Naive thymus-derived CD8-positive, alpha-beta T cell (primary cell): ENCODE results near the gene SLC25A26. TPM values are rescaled to one million over a fixed set of nuclear protein-coding genes. Genes with fewer than 3 reads are reported as not detected.

Source experiments
- ATAC-seq, 2 donors: fragments of 150-1000 bp; cut with Tn5 transposase in 1 of 2; sonication (Bioruptor Pico), chemical (Tn5 transposase) in 1 of 2; 1 replicate in 1 of 2; 2 replicates in 1 of 2; pipeline ENCODE4 v1.10.0; 2021; ENCODE audit warnings: mild to moderate bottlenecking in 2 of 2, moderate library complexity in 2 of 2
- POLR2A ChIA-PET: fragments of 350-600 bp; sonication (Branson Sonifier 250); formaldehyde crosslinking; loops from one replicate; lab custom pipeline; 2021; ENCODE audit warnings: antibody characterized with exemption; lab: Charles Lee
- DNase-seq, 10 donors: peaks; one replicate each; pipeline versions ENCODE4 v3.0.0 to v3.0.0-alpha.2; 2020 to 2022
- H3K27ac Mint-ChIP-seq, 10 donors: one replicate each; pipeline ENCODE4 v1.8.0; 2020 to 2022; ENCODE audit warnings: mild to moderate bottlenecking in 10 of 10, mixed read lengths in 10 of 10, moderate library complexity in 4 of 10, inconsistent platforms in 1 of 10
- H3K27me3 Mint-ChIP-seq, 5 donors: one replicate each; pipeline ENCODE4 v1.8.0; 2021 to 2022; ENCODE audit warnings: mixed read lengths in 5 of 5
- H3K36me3 Mint-ChIP-seq, 3 donors: one replicate each; pipeline ENCODE4 v1.8.0; 2020 to 2022; ENCODE audit warnings: mixed read lengths in 3 of 3, mild to moderate bottlenecking in 2 of 3, inconsistent platforms in 1 of 3
- H3K4me1 Mint-ChIP-seq, 4 donors: one replicate each; pipeline ENCODE4 v1.8.0; 2021 to 2022; ENCODE audit warnings: mixed read lengths in 4 of 4
- H3K4me3 Mint-ChIP-seq, 10 donors: one replicate each; pipeline ENCODE4 v1.8.0; 2020 to 2022; ENCODE audit warnings: mild to moderate bottlenecking in 10 of 10, mixed read lengths in 10 of 10, moderate library complexity in 6 of 10, inconsistent platforms in 1 of 10
- H3K9me3 Mint-ChIP-seq, 9 donors: one replicate each; pipeline ENCODE4 v1.8.0; 2020 to 2022; ENCODE audit warnings: mixed read lengths in 9 of 9, mild to moderate bottlenecking in 3 of 9, inconsistent platforms in 1 of 9, moderate library complexity in 1 of 9
- polyA plus RNA-seq, 3 donors: library from polyadenylated mRNA; unstranded; fragments of 300-500 nt; fragmentation: Illumina TruSeq; gene quantifications; one replicate each; pipeline ENCODE4 v1.2.3, GENCODE V29; 2021
- total RNA-seq, 8 experiments: library from RNA in 2 of 8; stranded (reverse) in 2 of 8; gene quantifications; one replicate each; pipeline ENCODE4 v1.2.3 and lab custom pipeline; 2021 to 2026

Gene SLC25A26, protein sequence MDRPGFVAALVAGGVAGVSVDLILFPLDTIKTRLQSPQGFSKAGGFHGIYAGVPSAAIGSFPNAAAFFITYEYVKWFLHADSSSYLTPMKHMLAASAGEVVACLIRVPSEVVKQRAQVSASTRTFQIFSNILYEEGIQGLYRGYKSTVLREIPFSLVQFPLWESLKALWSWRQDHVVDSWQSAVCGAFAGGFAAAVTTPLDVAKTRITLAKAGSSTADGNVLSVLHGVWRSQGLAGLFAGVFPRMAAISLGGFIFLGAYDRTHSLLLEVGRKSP
- total RNA-seq, result 10 to 100 TPM; 19.0 to 20.4 TPM
- 10 to 100 TPM; 49.3 to 62.5 (median 51.9) TPM for polyA plus RNA-seq
- total RNA-seq (lab: John Stamatoyannopoulos, UW), result 31.3 to 52.2 (median 39.4) reads per million in 6 experiments

DNA sequence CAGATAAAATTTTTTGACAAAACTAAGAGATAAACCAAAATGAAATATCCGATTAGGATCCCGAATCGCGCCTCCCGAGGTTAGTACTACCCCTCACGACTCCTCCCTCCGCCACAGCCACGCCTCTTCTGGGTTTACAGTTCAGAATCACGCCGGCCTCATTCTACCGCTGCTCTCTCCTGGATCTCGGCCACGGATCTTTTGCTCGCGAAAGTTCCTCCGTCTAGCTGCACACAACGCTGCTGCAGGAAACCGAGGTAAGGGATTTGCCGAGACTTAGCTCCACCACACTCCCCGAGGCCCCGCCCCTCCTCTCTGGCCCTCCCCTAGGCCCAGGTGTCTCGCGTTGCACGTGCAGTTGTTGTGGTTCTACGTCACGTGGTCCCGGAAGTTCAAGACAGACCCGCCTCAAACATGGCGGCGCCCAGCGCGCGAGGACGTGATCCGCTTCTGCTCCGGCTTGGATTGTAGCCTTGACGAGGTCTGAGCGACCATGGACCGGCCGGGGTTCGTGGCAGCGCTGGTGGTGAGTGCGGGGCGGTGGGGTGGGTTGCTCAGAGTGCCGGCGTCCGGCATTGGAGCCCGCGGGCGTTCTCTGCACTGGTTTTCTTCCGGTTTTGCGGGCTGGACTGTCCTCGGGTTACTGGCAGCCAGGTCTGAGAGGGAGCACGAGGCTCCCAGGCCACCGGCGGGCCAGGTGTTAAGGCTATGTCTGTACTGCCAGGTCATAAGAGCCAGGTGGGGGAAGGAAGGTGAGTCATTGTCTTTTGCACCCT lies at the start of gene SLC25A26:
Gene SLC25A26 (plus strand): TSS at position 400 of the 776 bp plus-strand sequence. CDS start 94 bp downstream, at position 494.
- DNase-seq, result peak; percentile 93 to 99 (median 98)
- Mint-ChIP-seq H3K4me1 (peaks cover 16 to 53% (median 41%) of the 10 kb centered on the region in 4 donors), H3K4me3 (peak within 1 kb of the TSS; percentile 81 to 99 (median 94)), H3K9me3 (no peaks in the 10 kb centered on the region), H3K36me3 (peaks cover 0 to 33% (median 13%) of the 10 kb centered on the region in 3 donors), H3K27ac (peak within 1 kb of the TSS; percentile 89 to 97 (median 95)), H3K27me3 (peaks cover 0 to 2% (median 0%) of the 10 kb centered on the region in 5 donors)
- ATAC-seq, result peak; percentile 97
- POLR2A ChIA-PET, result interaction anchor here (0.9 to 1.8 kb wide), 3 partner anchors 10 to 777 kb away, joined by 3 to 5 read pairs (median 3); partner anchors contain the start of gene KBTBD8

- no peaks in the 10 kb centered on the region for H3K36me3 Mint-ChIP-seq
- no peak overlapping the region for H3K4me3 Mint-ChIP-seq
- no peak overlapping the region for H3K27ac Mint-ChIP-seq
- no peaks in the 10 kb centered on the region for H3K9me3 Mint-ChIP-seq
- POLR2A ChIA-PET, result no interaction called here
- no peak for ATAC-seq
- H3K4me1 Mint-ChIP-seq, result no peaks in the 10 kb centered on the region
- peaks cover 0 to 16% (median 8%) of the 10 kb centered on the region in 5 donors for H3K27me3 Mint-ChIP-seq
- no peak for DNase-seq
These were observed 48.4 kb upstream of the SLC25A26 start for GRCh38 chr3:66172394-66172793.

GRCh38 chr3:66177026-66177425 lies 43.8 kb upstream of the SLC25A26 start:
- Mint-ChIP-seq H3K4me1 (no peaks in the 10 kb centered on the region), H3K36me3 (no peaks in the 10 kb centered on the region), H3K4me3 (no peak overlapping the region), H3K27me3 (peaks cover 0 to 18% (median 4%) of the 10 kb centered on the region in 5 donors), H3K27ac (no peak overlapping the region), H3K9me3 (no peaks in the 10 kb centered on the region)
- DNase-seq (no peak), ATAC-seq (no peak)
- POLR2A ChIA-PET, result no interaction called here

DNA sequence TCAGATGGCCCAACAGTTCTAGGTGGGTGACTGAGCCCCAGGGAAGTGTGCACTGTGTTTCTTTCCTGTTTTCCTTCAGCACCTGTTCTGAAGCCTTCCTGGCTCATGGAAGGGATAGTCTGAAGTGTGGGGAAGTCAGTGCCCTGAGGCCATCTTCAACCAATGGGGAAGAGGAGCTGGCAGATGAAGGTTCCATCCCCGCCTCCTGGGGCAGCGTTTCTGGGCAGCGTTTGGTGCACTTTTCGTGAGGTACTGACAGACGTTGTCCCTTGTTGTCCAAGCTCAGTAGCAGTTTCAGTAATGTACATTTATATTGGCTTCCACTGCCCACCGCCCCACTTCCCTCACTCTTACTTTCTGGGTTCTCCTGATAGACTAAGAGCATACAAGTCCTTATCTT lies 42.6 kb upstream of the SLC25A26 start:
- DNase-seq (no peak), ATAC-seq (no peak)
- Mint-ChIP-seq H3K4me1 (no peaks in the 10 kb centered on the region), H3K27me3 (peaks cover 0 to 10% (median 1%) of the 10 kb centered on the region in 5 donors), H3K27ac (no peak overlapping the region), H3K9me3 (no peaks in the 10 kb centered on the region), H3K36me3 (no peaks in the 10 kb centered on the region), H3K4me3 (no peak overlapping the region)
- POLR2A ChIA-PET, result no interaction called here

DNA sequence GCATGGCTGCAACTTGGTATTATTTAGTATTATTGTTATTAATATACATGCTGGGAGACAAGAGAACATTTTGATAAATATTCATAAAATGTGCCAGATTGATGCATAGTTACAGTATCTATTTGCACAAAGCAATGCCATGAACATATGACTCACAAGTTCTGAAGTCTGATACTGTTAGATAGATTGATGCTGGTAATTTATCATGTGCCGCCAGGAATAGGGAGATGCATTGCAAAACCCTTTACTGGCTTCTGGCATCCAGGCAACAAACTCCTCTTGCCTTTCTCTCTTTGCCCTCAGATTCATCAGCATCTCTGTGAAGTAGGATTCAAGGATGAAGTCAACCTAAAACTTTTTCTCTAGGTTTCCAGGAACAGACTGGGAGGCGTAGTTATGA lies 41.0 kb upstream of the SLC25A26 start:
- Mint-ChIP-seq H3K27me3 (peaks cover 0 to 8% (median 0%) of the 10 kb centered on the region in 5 donors), H3K4me3 (no peak overlapping the region), H3K9me3 (no peaks in the 10 kb centered on the region), H3K36me3 (no peaks in the 10 kb centered on the region), H3K27ac (no peak overlapping the region), H3K4me1 (no peaks in the 10 kb centered on the region)
- DNase-seq, result no peak
- ATAC-seq, result no peak
- POLR2A ChIA-PET, result no interaction called here

GRCh38 chr3:66181764-66182163 lies 39.0 kb upstream of the SLC25A26 start:
- Mint-ChIP-seq H3K36me3 (no peaks in the 10 kb centered on the region), H3K4me1 (no peaks in the 10 kb centered on the region), H3K27ac (no peak overlapping the region), H3K9me3 (peaks cover 0 to 8% (median 0%) of the 10 kb centered on the region in 9 donors), H3K27me3 (peaks cover 0 to 5% (median 0%) of the 10 kb centered on the region in 5 donors), H3K4me3 (no peak overlapping the region)
- POLR2A ChIA-PET, result interaction anchor here (0.7 kb wide), 1 partner anchor 25 kb away, joined by 6 read pairs; no protein-coding TSS in a partner anchor
- ATAC-seq (no peak), DNase-seq (no peak)

- peaks cover 0 to 13% (median 0%) of the 10 kb centered on the region in 9 donors for H3K9me3 Mint-ChIP-seq
- H3K27me3 Mint-ChIP-seq, result peaks cover 0 to 4% (median 0%) of the 10 kb centered on the region in 5 donors
- DNase-seq, result no peak
- peaks cover 0 to under 1% (median 0%) of the 10 kb centered on the region in 3 donors for H3K36me3 Mint-ChIP-seq
- POLR2A ChIA-PET, result no interaction called here
- H3K4me1 Mint-ChIP-seq, result no peaks in the 10 kb centered on the region
- H3K4me3 Mint-ChIP-seq, result no peak overlapping the region
- no peak for ATAC-seq
- no peak overlapping the region for H3K27ac Mint-ChIP-seq
These were observed 38.6 kb upstream of the SLC25A26 start for GRCh38 chr3:66182246-66182645.

DNA sequence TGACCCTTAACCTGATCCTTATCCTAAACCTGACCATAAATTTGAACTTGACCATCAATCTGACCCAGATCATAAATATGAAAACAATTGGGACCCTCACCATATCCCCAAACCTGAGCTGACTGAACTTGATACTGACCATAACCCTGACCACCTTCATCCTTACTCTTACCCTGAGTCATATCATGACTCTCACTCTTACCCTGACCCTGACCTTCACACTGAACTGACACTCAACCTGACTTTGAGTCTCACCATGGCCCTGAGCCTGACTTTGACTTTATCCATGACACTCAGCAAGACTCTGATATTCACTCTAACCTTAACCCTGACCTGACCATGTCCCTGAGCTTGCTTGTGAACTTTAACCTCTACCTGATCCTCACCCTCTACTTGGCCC lies 34.3 kb upstream of the SLC25A26 start:
- Mint-ChIP-seq H3K4me1 (no peaks in the 10 kb centered on the region), H3K27me3 (peaks cover 0 to 20% (median 11%) of the 10 kb centered on the region in 5 donors), H3K4me3 (no peak overlapping the region), H3K27ac (no peak overlapping the region), H3K9me3 (peaks cover 0 to 32% (median 0%) of the 10 kb centered on the region in 9 donors), H3K36me3 (peaks cover 0 to 16% (median 0%) of the 10 kb centered on the region in 3 donors)
- no peak for ATAC-seq
- no peak for DNase-seq
- POLR2A ChIA-PET, result no interaction called here

GRCh38 chr3:66195347-66195783 lies 25.4 kb upstream of the SLC25A26 start:
- ATAC-seq, result no peak
- Mint-ChIP-seq H3K4me1 (peaks cover 0 to 4% (median 1%) of the 10 kb centered on the region in 4 donors), H3K27me3 (peaks cover 25 to 45% (median 32%) of the 10 kb centered on the region in 5 donors), H3K36me3 (no peaks in the 10 kb centered on the region), H3K4me3 (peak overlapping the region in 1 of 10 donors; percentile 29), H3K27ac (no peak overlapping the region), H3K9me3 (no peaks in the 10 kb centered on the region)
- POLR2A ChIA-PET, result no interaction called here
- DNase-seq, result no peak

DNA sequence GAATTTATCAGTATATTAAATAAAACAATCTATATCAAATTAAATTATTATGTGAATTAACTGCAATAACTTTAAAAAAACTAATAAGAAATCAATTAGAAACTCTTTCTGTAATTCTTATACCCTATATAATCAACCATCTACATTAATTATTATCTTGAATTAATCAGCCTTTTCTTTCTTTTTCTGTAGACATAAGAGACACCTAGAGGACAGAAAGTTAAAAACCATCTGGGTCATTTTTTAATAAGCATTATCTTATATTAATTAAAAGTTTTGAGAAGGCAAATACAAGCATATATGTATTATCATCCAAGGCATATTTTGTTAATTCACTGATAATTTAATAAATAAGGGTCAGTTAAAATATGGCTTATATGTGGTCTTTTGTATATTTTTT lies 24.2 kb upstream of the SLC25A26 start:
- H3K27ac Mint-ChIP-seq, result no peak overlapping the region
- no peak for DNase-seq
- H3K27me3 Mint-ChIP-seq, result peaks cover 25 to 45% (median 33%) of the 10 kb centered on the region in 5 donors

DNA sequence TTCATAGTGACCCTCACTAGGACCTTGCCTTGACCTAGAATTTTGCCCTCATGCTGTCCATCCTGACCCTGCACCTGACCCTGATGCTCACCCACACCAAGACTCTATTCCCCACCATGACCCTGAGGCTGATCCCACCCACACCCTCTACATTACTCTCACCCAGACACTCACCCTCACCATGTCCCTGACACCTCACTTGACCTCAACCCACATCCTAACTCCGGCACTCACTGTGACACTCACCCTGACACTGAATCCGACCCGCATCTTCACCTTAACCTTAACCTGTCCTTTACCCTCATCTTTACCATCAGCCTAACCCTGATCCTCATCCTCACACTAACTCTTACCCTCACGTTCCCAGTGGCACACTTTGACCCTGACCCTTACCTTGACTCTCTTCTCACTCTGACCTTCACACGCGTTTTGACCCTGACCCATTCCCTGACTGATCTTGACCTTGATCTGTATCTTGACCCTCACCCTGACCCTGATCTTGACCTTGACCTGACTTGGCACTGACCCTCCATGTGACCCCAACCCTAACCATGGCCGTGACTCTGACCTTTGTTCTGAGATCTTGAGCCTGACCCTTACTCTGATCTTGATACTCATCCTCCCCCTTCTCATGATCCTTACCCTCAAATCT lies 22.2 kb upstream of the SLC25A26 start:
- Mint-ChIP-seq H3K4me3 (no peak overlapping the region), H3K36me3 (no peaks in the 10 kb centered on the region), H3K27me3 (peaks cover 24 to 46% (median 39%) of the 10 kb centered on the region in 5 donors), H3K27ac (no peak overlapping the region), H3K9me3 (no peaks in the 10 kb centered on the region), H3K4me1 (peaks cover 0 to 4% (median 1%) of the 10 kb centered on the region in 4 donors)
- DNase-seq (no peak), ATAC-seq (peak in 1 of 2 donors; percentile 23)
- POLR2A ChIA-PET, result no interaction called here

More for the DNA sequence above, 24.2 kb upstream of the SLC25A26 start:
- Mint-ChIP-seq H3K36me3 (no peaks in the 10 kb centered on the region), H3K9me3 (no peaks in the 10 kb centered on the region), H3K4me1 (peaks cover 0 to 4% (median 1%) of the 10 kb centered on the region in 4 donors), H3K4me3 (no peak overlapping the region)
- ATAC-seq, result no peak
- POLR2A ChIA-PET, result no interaction called here

GRCh38 chr3:66199089-66199473 lies 21.7 kb upstream of the SLC25A26 start:
- POLR2A ChIA-PET, result no interaction called here
- DNase-seq, result no peak
- Mint-ChIP-seq H3K9me3 (no peaks in the 10 kb centered on the region), H3K27me3 (peaks cover 24 to 43% (median 39%) of the 10 kb centered on the region in 5 donors), H3K4me1 (peaks cover 0 to 4% (median 1%) of the 10 kb centered on the region in 4 donors), H3K4me3 (no peak overlapping the region), H3K36me3 (no peaks in the 10 kb centered on the region), H3K27ac (no peak overlapping the region)
- ATAC-seq, result no peak
